Esophagus muscularis mucosa (tissue), 4 donors: Measurements from ENCODE around the gene ASS1. TPM values are rescaled to one million over a fixed set of nuclear protein-coding genes. Genes with fewer than 3 reads are reported as not detected.

Experiments
- DNase-seq: peaks from one replicate; pipeline ENCODE4 v3.0.0-alpha.2; 2017; ENCODE audit errors: extremely low spot score
- H3K27ac ChIP-seq, 4 donors: fragments of 200-600 bp; sonication (generic); replicated peaks in 1 of 4; 1 replicate in 3 of 4; 2 replicates in 1 of 4; pipeline ENCODE4 v1.5.1; 2016 to 2019; ENCODE audit warnings: mild to moderate bottlenecking in 1 of 4
- H3K27me3 ChIP-seq, 4 donors: fragments of 200-600 bp; sonication (generic); one replicate each; pipeline versions ENCODE4 v1.5.1 to v1.6.0; 2016 to 2019
- H3K36me3 ChIP-seq, 4 donors: fragments of 200-600 bp; sonication (generic); one replicate each; pipeline ENCODE4 v1.5.1; 2016 to 2019
- H3K4me1 ChIP-seq, 4 donors: fragments of 200-600 bp; sonication (generic); one replicate each; pipeline ENCODE4 v1.5.1; 2016 to 2019
- H3K4me3 ChIP-seq, 4 donors: fragments of 200-600 bp; sonication (generic); 1 replicate in 2 of 4; 2 replicates in 2 of 4; pipeline ENCODE4 v1.5.1; 2016 to 2019; ENCODE audit warnings: mild to moderate bottlenecking in 4 of 4, moderate library complexity in 1 of 4
- H3K9me3 ChIP-seq, 4 donors: fragments of 200-600 bp; sonication (generic); 1 replicate in 3 of 4; 2 replicates in 1 of 4; pipeline ENCODE4 v1.5.1; 2016 to 2019
- CTCF ChIP-seq, 3 experiments: fragments of 200-600 bp in 2 of 3; fragments of 450-650 bp in 1 of 3; sonication (generic) in 2 of 3; IDR thresholded peaks; one replicate each; pipeline ENCODE4 v1.5.1; 2017 to 2019; ENCODE audit warnings: antibody characterized with exemption in 3 of 3, mild to moderate bottlenecking in 2 of 3, moderate library complexity in 1 of 3
- EP300 ChIP-seq: sonication (generic); formaldehyde crosslinking; IDR thresholded peaks from one replicate; pipeline ENCODE4 v1.6.1; 2017; ENCODE audit warnings: antibody characterized with exemption
- POLR2A ChIP-seq: fragments of 450-650 bp; IDR thresholded peaks from one replicate; pipeline ENCODE4 v1.6.1; 2017; ENCODE audit warnings: antibody characterized with exemption, moderate library complexity, mild to moderate bottlenecking, low read depth
- POLR2AphosphoS5 ChIP-seq, 2 donors: sonication (generic); formaldehyde crosslinking; IDR thresholded peaks; one replicate each; pipeline ENCODE4 v1.6.1; 2017; ENCODE audit warnings: antibody characterized with exemption in 2 of 2
- WGBS: methylation state at CpG from one replicate; pipeline ENCODE4 v1.1.5; 2018; 5-methylcytosine and 5-hydroxymethylcytosine counted together
- intact Hi-C: fragments of 100-400 bp; cut with DNase I; formaldehyde crosslinking; loops from one replicate; pipeline ENCODE4 v1.15.1; 2023
- total RNA-seq, 4 donors: library from RNA; depleted of rRNA; stranded (reverse); fragments of >200 nt; gene quantifications; one replicate each; pipeline versions ENCODE4 v1.1.0 to v1.2.1, GENCODE V29; 2016

Gene ASS1
- total RNA-seq, 4 donors from 2014 or later, result 67.7 to 113 (median 97.1) TPM

GRCh38 chr9:130482463-130482862 lies 37.7 kb downstream of the ASS1 start:
- H3K27ac ChIP-seq, result no peak overlapping the region
- TF ChIP-seq CTCF (IDR thresholded peaks at IDR 0.05) (no peak), EP300 (no peak), POLR2AphosphoS5 (IDR thresholded peaks at IDR 0.05) (no peak), POLR2A (no peak)
- H3K4me1 ChIP-seq, result no peaks in the 10 kb centered on the region
- H3K27me3 ChIP-seq, result no peaks in the 10 kb centered on the region
- 72% methylated on average over 5 of the region's 5 CpGs for WGBS
- intact Hi-C loops, result no loop called here
- peaks cover 1 to 87% (median 58%) of the 10 kb centered on the region in 4 donors for H3K36me3 ChIP-seq
- H3K4me3 ChIP-seq, result no peak overlapping the region
- no peaks in the 10 kb centered on the region for H3K9me3 ChIP-seq
- DNase-seq, result no peak

- no peak for TF ChIP-seq EP300
- no peak for TF ChIP-seq POLR2A
- no peak for TF ChIP-seq POLR2AphosphoS5 (IDR thresholded peaks at IDR 0.05)
- TF ChIP-seq CTCF (IDR thresholded peaks at IDR 0.05), result no peak
- no peak for DNase-seq
- Histone ChIP-seq H3K27me3 (no peaks in the 10 kb centered on the region), H3K36me3 (peaks cover 0 to 78% (median 50%) of the 10 kb centered on the region in 4 donors), H3K4me1 (no peaks in the 10 kb centered on the region), H3K9me3 (no peaks in the 10 kb centered on the region), H3K4me3 (no peak overlapping the region), H3K27ac (no peak overlapping the region)
- intact Hi-C loops, result no loop called here
- WGBS, result 69% methylated on average over 16 of the region's 16 CpGs
Measured at GRCh38 chr9:130483371-130483971, 38.7 kb downstream of the ASS1 start.

GRCh38 chr9:130484362-130485072 lies 39.8 kb downstream of the ASS1 start:
- H3K36me3 ChIP-seq, result peaks cover 0 to 78% (median 50%) of the 10 kb centered on the region in 4 donors
- no peak overlapping the region for H3K27ac ChIP-seq
- no peak overlapping the region for H3K4me3 ChIP-seq
- DNase-seq, result no peak
- TF ChIP-seq EP300 (no peak), POLR2AphosphoS5 (IDR thresholded peaks at IDR 0.05) (no peak), CTCF (IDR thresholded peaks at IDR 0.05) (no peak)
- no peaks in the 10 kb centered on the region for H3K9me3 ChIP-seq
- H3K27me3 ChIP-seq, result no peaks in the 10 kb centered on the region
- H3K4me1 ChIP-seq, result no peaks in the 10 kb centered on the region
- WGBS, result 78% methylated on average over 21 of the region's 21 CpGs
- intact Hi-C loops, result no loop called here

DNA sequence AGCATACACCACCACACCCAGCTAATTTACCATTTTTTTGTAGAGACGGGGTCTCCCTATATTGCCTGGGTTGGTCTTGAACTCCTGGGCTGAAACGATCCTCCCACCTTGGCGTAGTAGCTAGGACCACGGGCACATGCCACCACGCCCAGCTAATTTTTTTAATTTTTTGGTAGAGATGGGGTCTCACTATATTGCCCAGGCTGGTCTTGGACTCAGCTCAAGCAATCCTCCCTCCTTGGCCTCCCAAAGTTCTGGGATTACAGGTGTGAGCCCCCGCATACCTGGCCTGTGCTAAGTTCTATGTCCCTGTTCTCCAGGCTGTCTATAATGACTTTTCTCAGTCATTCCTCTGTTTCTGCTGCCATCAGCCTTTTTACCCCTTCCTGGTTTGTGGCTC lies 41.3 kb downstream of the ASS1 start:
- no peak overlapping the region for H3K4me3 ChIP-seq
- H3K36me3 ChIP-seq, result peaks cover 0 to 78% (median 49%) of the 10 kb centered on the region in 4 donors
- TF ChIP-seq CTCF (IDR thresholded peaks at IDR 0.05) (no peak), POLR2A (no peak), EP300 (no peak), POLR2AphosphoS5 (IDR thresholded peaks at IDR 0.05) (no peak)
- no peaks in the 10 kb centered on the region for H3K9me3 ChIP-seq
- H3K27ac ChIP-seq, result no peak overlapping the region
- H3K4me1 ChIP-seq, result no peaks in the 10 kb centered on the region
- intact Hi-C loops, result no loop called here
- DNase-seq, result no peak
- 89% methylated on average over 6 of the region's 6 CpGs for WGBS
- no peaks in the 10 kb centered on the region for H3K27me3 ChIP-seq

DNA sequence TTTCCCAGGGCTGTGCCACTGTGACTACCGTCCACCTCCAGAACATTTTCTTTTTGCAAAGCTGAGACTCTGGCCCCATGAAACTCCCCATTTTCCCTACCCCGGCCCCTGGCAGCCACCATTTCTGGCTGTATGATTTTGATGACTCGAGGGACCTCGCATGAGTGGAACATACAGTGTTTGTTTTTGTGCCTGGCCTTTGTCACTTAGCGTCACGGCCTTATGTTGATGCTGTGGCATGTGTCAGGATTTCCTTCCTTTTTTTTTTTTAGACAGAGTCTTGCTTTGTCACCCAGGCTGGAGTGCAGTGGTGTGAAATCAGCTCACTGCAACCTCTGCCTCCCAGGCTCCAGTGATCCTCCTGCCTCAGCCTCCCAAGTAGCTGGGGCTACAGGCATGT lies 42.7 kb downstream of the ASS1 start:
- no peak overlapping the region for H3K27ac ChIP-seq
- H3K36me3 ChIP-seq, result peaks cover 0 to 81% (median 58%) of the 10 kb centered on the region in 4 donors
- no peak for DNase-seq
- no peaks in the 10 kb centered on the region for H3K27me3 ChIP-seq
- H3K4me3 ChIP-seq, result no peak overlapping the region
- no peak for TF ChIP-seq POLR2A
- H3K9me3 ChIP-seq, result no peaks in the 10 kb centered on the region
- intact Hi-C loops, result no loop called here
- whole genome bisulfite sequencing, result 85% methylated on average over 6 of the region's 6 CpGs
- no peaks in the 10 kb centered on the region for H3K4me1 ChIP-seq
